HepG2 (cell line): ENCODE data around the gene RESP18. TPM values are rescaled to one million over a fixed set of nuclear protein-coding genes. Genes with fewer than 3 reads are reported as not detected.

Experiments used
- ATAC-seq: fragments of 200-7000 bp; cut with Tn5 transposase; 3 replicates; pipeline ENCODE4 v1.9.1; 2020; ENCODE audit warnings: mild to moderate bottlenecking, moderate library complexity
- BruUV-seq: library from RNA; stranded (reverse); fragments of 400-500 nt; replicated peaks from 2 replicates; lab custom pipeline; 2021; lab: Mats Ljungman, UMichigan
- CTCF ChIA-PET: fragments of 300-600 bp; formaldehyde crosslinking; extraction: SDS; loops from one replicate; lab custom pipeline; 2021; ENCODE audit warnings: low total read pairs, inconsistent platforms, low intra/inter-chr PET ratio; lab: Yijun Ruan, JAX
- POLR2A ChIA-PET: fragments of 350-600 bp; sonication (Branson Sonifier 250); formaldehyde crosslinking; loops from one replicate; lab custom pipeline; 2020; ENCODE audit warnings: antibody characterized with exemption, inconsistent platforms; lab: Yijun Ruan, JAX
- DNase-seq: peaks from one replicate; pipeline ENCODE4 v3.0.0-alpha.2; 2015; ENCODE audit warnings: low spot score
- FAIRE-seq: peaks from 3 replicates; lab custom pipeline; 2011; peaks lifted over from hg19 to GRCh38; lab: Jason Lieb, UNC
- H2AFZ ChIP-seq: one replicate; pipeline ENCODE4 v1.6.1; 2011; ENCODE audit warnings: low read length, inconsistent platforms
- H3K27ac ChIP-seq: fragments of 300-600 bp; 3 replicates; pipeline ENCODE4 v1.8.0; 2011; ENCODE audit warnings: mixed run types, mild to moderate bottlenecking, mixed read lengths, low read length, inconsistent platforms; ENCODE audit not compliant: insufficient read depth; ENCODE audit errors: extremely low read length
- H3K27me3 ChIP-seq, 2 experiments: fragments of 200-600 bp in 1 of 2; 2 replicates in 1 of 2; 3 replicates in 1 of 2; pipeline versions ENCODE4 v1.6.0 to v1.8.0; 2011; ENCODE audit warnings: low read length in 2 of 2, mild to moderate bottlenecking in 2 of 2, moderate library complexity in 2 of 2, inconsistent platforms in 1 of 2; ENCODE audit not compliant: insufficient read depth in 2 of 2, control insufficient read depth in 1 of 2
- H3K36me3 ChIP-seq, 2 experiments: fragments of 200-600 bp in 1 of 2; replicated peaks in 1 of 2; 2 replicates in 1 of 2; 3 replicates in 1 of 2; pipeline versions ENCODE4 v1.5.1 to v1.8.0; 2011; ENCODE audit warnings: low read length in 2 of 2, inconsistent platforms in 1 of 2; ENCODE audit not compliant: insufficient read depth in 2 of 2, control insufficient read depth in 1 of 2
- H3K4me1 ChIP-seq: 2 replicates; pipeline ENCODE4 v1.5.1; 2012; ENCODE audit warnings: low read length, inconsistent platforms; ENCODE audit not compliant: insufficient read depth
- H3K4me2 ChIP-seq: 2 replicates; pipeline ENCODE4 v1.6.0; 2011; ENCODE audit warnings: low read depth, low read length, inconsistent platforms
- H3K4me3 ChIP-seq, 3 experiments: fragments of 200-600 bp in 1 of 3; sonication (generic), shearing (Covaris generic) in 1 of 3; replicated peaks in 1 of 3; 2 replicates each; pipeline ENCODE4 v1.5.1; 2011 to 2016; ENCODE audit warnings: low read length in 3 of 3, inconsistent platforms in 2 of 3, low read depth in 2 of 3, mild to moderate bottlenecking in 2 of 3, control low read depth in 1 of 3, mixed read lengths in 1 of 3; ENCODE audit not compliant: insufficient read depth in 1 of 3
- H3K79me2 ChIP-seq: one replicate; pipeline ENCODE4 v1.6.1; 2011; ENCODE audit warnings: low read length, inconsistent platforms; ENCODE audit not compliant: insufficient read depth
- H3K9ac ChIP-seq: 2 replicates; pipeline ENCODE4 v1.6.0; 2011; ENCODE audit warnings: mild to moderate bottlenecking, low read depth, low read length, inconsistent platforms; ENCODE audit not compliant: insufficient read depth
- H3K9me3 ChIP-seq: 2 replicates; pipeline ENCODE4 v1.5.1; 2012; ENCODE audit warnings: mild to moderate bottlenecking, low read length
- H4K20me1 ChIP-seq: 2 replicates; pipeline ENCODE4 v1.6.0; 2011; ENCODE audit warnings: inconsistent platforms, mild to moderate bottlenecking, low read length, moderate library complexity; ENCODE audit not compliant: insufficient read depth
- CBFB ChIP-seq: sonication (generic); formaldehyde crosslinking; IDR thresholded peaks from 2 replicates; pipeline ENCODE4 v1.4.0; 2020; ENCODE audit warnings: missing genetic modification reagents
- MBNL3 ChIP-seq: fragments of 250-450 bp; sonication (Bioruptor Pico); conservative IDR thresholded peaks from 2 replicates; pipeline ENCODE4 v1.8.0; 2022; ENCODE audit warnings: mild to moderate bottlenecking, inconsistent platforms
- ZNF24 ChIP-seq: fragments of 450-650 bp; IDR thresholded peaks from 2 replicates; pipeline ENCODE4 v1.6.1; 2017; ENCODE audit warnings: antibody characterized with exemption, mild to moderate bottlenecking
- ZNF550 ChIP-seq: sonication (generic); formaldehyde crosslinking; IDR thresholded peaks from 2 replicates; pipeline ENCODE4 v1.4.0; 2020; ENCODE audit warnings: mild to moderate bottlenecking, missing genetic modification reagents, borderline replicate concordance
- ZSCAN30 ChIP-seq: sonication (generic); formaldehyde crosslinking; IDR thresholded peaks from 2 replicates; pipeline ENCODE4 v1.5.0; 2020; ENCODE audit warnings: mild to moderate bottlenecking, missing genetic modification reagents
- WGBS: methylation state at CpG from one replicate; pipeline ENCODE4 v1.1.6; 2017; ENCODE audit warnings: low lambda C conversion rate; 5-methylcytosine and 5-hydroxymethylcytosine counted together
- in situ Hi-C: cut with HindIII; loops from 2 replicates; pipeline ENCODE4 v1.10.0; 2017; ENCODE audit warnings: low pct_unique_long_range_greater_than_20kb; ENCODE audit not compliant: extremely low pct_ligation_motif_present
- intact Hi-C: fragments of 100-400 bp; cut with micrococcal nuclease; formaldehyde crosslinking; loops from one replicate; pipeline ENCODE4 v1.10.0; 2022; ENCODE audit not compliant: unreplicated experiment
- polyA plus RNA-seq, 8 experiments: library from polyadenylated mRNA; depleted of rRNA in 3 of 8; stranded (reverse) in 7 of 8; unstranded in 1 of 8; fragments of >200 nt; fragmentation: Illumina TruSeq in 4 of 8; extraction: Trizol in 4 of 8; gene quantifications; 2 replicates each; pipeline versions ENCODE4 v1.2.1 to v1.2.3, GENCODE V29; 2011 to 2016; ENCODE audit warnings: low read depth in 4 of 8, missing spikeins in 1 of 8, mixed read lengths in 1 of 8; ENCODE audit not compliant: insufficient read depth in 1 of 8
- total RNA-seq, 5 experiments: library from RNA; depleted of rRNA; stranded (reverse); fragments of >200 nt; fragmentation: Illumina TruSeq; extraction: Trizol; gene quantifications; 2 replicates each; pipeline ENCODE4 v1.2.3, GENCODE V29; 2016; ENCODE audit warnings: low read depth in 1 of 5
- TF ChIP-seq, protein P1 (sequence below): sonication (generic); formaldehyde crosslinking; IDR thresholded peaks from 2 replicates; pipeline ENCODE4 v1.4.0; 2020; ENCODE audit warnings: missing genetic modification reagents, borderline replicate concordance
- TF ChIP-seq, protein P2 (sequence below): sonication (generic); formaldehyde crosslinking; IDR thresholded peaks from 2 replicates; pipeline ENCODE4 v1.4.0; 2020; ENCODE audit warnings: low read depth, missing genetic modification reagents
- TF ChIP-seq, protein P3 (sequence below): sonication (generic); formaldehyde crosslinking; IDR thresholded peaks from 2 replicates; pipeline ENCODE4 v1.4.0; 2020; ENCODE audit warnings: missing genetic modification reagents
- TF ChIP-seq, protein P4 (sequence below): sonication (generic); formaldehyde crosslinking; IDR thresholded peaks from 2 replicates; pipeline ENCODE4 v1.5.0; 2020; ENCODE audit warnings: mild to moderate bottlenecking, missing genetic modification reagents, borderline replicate concordance

RESP18 gene
- total and polyA plus RNA-seq, 2 of the 13 experiments (the other 11 are each of a cell fraction or from before 2014, with no cell fraction given): not detected

DNA sequence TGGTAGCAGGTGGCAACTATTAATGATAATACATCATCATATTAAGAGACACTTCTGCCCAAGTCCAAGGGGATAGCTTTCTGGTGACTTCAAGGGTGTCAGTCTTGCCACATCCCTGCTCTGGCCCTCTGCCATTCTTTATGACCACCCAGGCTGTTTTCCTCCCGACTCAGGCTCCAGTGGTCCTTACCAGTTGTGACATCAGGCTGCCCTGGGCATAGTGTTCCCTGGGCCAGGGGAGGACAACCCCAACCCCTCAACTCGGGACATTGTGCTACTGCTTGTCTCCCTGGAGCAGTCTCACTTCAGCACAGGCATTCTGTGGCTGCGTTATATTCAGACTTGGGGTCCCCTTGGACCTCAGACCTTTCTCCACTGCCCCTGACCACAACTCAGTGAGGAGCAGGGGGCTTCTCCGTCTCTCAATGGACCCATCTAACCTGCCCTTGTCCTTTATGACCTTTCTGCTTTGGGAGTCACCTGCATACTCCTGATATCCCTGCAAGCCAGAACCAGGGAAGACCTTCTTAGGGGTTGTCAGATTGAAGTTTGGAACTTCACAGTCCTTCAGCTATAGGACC, 40.5 kb downstream of the RESP18 start:
- H3K79me2 ChIP-seq: no peaks in the 10 kb centered on the region
- no peak overlapping the region for H2AFZ ChIP-seq
- H4K20me1 ChIP-seq: no peaks in the 10 kb centered on the region
- no peak overlapping the region for H3K9ac ChIP-seq
- in situ Hi-C loops: no loop called here
- CTCF ChIA-PET: no interaction called here
- FAIRE-seq: no peak
- no peak for ATAC-seq
- peaks cover 32% of the 10 kb centered on the region for H3K4me1 ChIP-seq
- peaks cover 5 to 62% of the 10 kb centered on the region in 2 experiments; a peak in 4 of 5 replicates for H3K27me3 ChIP-seq
- no peak for TF ChIP-seq ZSCAN30 (CRISPR knock-in tag)
- TF ChIP-seq, protein P1, sequence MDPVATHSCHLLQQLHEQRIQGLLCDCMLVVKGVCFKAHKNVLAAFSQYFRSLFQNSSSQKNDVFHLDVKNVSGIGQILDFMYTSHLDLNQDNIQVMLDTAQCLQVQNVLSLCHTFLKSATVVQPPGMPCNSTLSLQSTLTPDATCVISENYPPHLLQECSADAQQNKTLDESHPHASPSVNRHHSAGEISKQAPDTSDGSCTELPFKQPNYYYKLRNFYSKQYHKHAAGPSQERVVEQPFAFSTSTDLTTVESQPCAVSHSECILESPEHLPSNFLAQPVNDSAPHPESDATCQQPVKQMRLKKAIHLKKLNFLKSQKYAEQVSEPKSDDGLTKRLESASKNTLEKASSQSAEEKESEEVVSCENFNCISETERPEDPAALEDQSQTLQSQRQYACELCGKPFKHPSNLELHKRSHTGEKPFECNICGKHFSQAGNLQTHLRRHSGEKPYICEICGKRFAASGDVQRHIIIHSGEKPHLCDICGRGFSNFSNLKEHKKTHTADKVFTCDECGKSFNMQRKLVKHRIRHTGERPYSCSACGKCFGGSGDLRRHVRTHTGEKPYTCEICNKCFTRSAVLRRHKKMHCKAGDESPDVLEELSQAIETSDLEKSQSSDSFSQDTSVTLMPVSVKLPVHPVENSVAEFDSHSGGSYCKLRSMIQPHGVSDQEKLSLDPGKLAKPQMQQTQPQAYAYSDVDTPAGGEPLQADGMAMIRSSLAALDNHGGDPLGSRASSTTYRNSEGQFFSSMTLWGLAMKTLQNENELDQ (CRISPR knock-in tag): no peak
- TF ChIP-seq MBNL3 (CRISPR knock-in tag): no peak
- TF ChIP-seq ZNF24: no peak
- TF ChIP-seq, protein P2, sequence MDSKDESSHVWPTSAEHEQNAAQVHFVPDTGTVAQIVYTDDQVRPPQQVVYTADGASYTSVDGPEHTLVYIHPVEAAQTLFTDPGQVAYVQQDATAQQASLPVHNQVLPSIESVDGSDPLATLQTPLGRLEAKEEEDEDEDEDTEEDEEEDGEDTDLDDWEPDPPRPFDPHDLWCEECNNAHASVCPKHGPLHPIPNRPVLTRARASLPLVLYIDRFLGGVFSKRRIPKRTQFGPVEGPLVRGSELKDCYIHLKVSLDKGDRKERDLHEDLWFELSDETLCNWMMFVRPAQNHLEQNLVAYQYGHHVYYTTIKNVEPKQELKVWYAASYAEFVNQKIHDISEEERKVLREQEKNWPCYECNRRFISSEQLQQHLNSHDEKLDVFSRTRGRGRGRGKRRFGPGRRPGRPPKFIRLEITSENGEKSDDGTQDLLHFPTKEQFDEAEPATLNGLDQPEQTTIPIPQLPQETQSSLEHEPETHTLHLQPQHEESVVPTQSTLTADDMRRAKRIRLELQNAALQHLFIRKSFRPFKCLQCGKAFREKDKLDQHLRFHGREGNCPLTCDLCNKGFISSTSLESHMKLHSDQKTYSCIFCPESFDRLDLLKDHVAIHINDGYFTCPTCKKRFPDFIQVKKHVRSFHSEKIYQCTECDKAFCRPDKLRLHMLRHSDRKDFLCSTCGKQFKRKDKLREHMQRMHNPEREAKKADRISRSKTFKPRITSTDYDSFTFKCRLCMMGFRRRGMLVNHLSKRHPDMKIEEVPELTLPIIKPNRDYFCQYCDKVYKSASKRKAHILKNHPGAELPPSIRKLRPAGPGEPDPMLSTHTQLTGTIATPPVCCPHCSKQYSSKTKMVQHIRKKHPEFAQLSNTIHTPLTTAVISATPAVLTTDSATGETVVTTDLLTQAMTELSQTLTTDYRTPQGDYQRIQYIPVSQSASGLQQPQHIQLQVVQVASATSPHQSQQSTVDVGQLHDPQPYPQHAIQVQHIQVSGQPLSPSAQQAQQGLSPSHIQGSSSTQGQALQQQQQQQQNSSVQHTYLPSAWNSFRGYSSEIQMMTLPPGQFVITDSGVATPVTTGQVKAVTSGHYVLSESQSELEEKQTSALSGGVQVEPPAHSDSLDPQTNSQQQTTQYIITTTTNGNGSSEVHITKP (CRISPR knock-in tag): no peak
- TF ChIP-seq, protein P3, sequence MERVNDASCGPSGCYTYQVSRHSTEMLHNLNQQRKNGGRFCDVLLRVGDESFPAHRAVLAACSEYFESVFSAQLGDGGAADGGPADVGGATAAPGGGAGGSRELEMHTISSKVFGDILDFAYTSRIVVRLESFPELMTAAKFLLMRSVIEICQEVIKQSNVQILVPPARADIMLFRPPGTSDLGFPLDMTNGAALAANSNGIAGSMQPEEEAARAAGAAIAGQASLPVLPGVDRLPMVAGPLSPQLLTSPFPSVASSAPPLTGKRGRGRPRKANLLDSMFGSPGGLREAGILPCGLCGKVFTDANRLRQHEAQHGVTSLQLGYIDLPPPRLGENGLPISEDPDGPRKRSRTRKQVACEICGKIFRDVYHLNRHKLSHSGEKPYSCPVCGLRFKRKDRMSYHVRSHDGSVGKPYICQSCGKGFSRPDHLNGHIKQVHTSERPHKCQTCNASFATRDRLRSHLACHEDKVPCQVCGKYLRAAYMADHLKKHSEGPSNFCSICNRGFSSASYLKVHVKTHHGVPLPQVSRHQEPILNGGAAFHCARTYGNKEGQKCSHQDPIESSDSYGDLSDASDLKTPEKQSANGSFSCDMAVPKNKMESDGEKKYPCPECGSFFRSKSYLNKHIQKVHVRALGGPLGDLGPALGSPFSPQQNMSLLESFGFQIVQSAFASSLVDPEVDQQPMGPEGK (CRISPR knock-in tag): no peak
- no peak for TF ChIP-seq ZNF550
- TF ChIP-seq, protein P4, sequence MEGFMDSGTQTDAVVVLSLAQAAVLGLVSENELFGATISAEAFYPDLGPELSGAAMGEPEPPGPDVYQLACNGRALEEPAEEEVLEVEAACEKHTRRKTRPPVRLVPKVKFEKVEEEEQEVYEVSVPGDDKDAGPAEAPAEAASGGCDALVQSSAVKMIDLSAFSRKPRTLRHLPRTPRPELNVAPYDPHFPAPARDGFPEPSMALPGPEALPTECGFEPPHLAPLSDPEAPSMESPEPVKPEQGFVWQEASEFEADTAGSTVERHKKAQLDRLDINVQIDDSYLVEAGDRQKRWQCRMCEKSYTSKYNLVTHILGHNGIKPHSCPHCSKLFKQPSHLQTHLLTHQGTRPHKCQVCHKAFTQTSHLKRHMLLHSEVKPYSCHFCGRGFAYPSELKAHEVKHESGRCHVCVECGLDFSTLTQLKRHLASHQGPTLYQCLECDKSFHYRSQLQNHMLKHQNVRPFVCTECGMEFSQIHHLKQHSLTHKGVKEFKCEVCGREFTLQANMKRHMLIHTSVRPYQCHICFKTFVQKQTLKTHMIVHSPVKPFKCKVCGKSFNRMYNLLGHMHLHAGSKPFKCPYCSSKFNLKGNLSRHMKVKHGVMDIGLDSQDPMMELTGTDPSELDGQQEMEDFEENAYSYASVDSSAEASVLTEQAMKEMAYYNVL (CRISPR knock-in tag): no peak
- no peak for TF ChIP-seq CBFB (CRISPR knock-in tag)
- TF ChIP-seq, all 625 proteins: peak for 0
- no peak overlapping the region for H3K4me3 ChIP-seq
- POLR2A ChIA-PET: interaction anchor here (0.8 to 3.6 kb wide), 4 partner anchors 11 to 85 kb away, joined by 3 to 47 read pairs (median 5); partner anchors contain the start of genes DNAJB2 and ZFAND2B
- no peak for DNase-seq
- no TSS peak for BruUV-seq
- intact Hi-C loops: loop anchor here (10.0 kb wide), 1 partner anchor 243 kb away; no protein-coding TSS in a partner anchor
- no peak overlapping the region for H3K4me2 ChIP-seq
- H3K27ac ChIP-seq: no peak overlapping the region
- H3K9me3 ChIP-seq: no peaks in the 10 kb centered on the region
- H3K36me3 ChIP-seq: no peaks in the 10 kb centered on the region
- 0% methylated on average over 3 of the region's 4 CpGs for WGBS
